GM19035 (cell line): Measurements from ENCODE around the gene PCDHGB1.
"Not testable (repeated sequence)": the region's sequence is repeated elsewhere in the genome, so short reads cannot be mapped to it uniquely, and the experiment has no call there.

Experiments
- ATAC-seq: cut with Tn5 transposase; IDR thresholded peaks from one replicate; pipeline ENCODE4 v1.9.1; 2021; ENCODE audit not compliant: unreplicated experiment

Gene PCDHGB1

DNA sequence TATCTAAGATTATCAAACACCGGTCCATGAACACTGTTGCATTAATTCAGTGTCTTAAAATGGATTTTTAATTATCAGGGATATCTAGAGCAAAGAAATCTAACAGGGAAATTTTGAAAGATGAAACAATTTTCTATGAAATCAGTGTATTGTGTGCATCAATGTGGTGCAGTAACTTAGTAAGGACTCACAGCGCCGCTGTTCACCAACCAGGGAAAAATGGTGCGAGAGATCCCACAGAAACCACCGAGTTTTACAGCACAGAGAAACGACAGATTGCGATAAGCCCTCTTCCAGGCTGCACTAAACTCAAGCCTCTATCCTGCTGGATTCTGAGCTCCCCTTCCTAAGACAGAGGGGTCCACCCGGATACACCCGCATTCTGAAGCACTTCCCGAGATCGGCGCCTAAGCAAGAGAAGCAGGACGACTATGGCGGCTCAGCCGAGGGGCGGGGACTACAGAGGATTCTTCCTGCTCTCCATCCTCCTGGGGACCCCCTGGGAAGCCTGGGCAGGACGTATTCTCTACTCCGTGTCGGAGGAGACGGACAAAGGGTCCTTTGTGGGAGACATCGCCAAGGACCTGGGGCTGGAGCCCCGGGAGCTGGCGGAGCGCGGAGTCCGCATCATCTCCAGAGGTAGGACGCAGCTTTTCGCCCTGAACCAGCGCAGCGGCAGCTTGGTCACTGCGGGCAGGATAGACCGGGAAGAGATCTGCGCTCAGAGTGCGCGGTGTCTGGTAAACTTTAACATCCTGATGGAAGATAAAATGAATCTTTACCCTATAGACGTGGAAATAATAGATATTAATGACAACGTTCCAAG is 32.8 kb downstream of the PCDHGB1 start, which contains the start of gene PCDHGA7:
PCDHGA7 (plus strand) TSS at position 274 of the 826 bp plus-strand sequence; CDS start at position 432, 158 bp downstream.
- ATAC-seq, result no peak

DNA sequence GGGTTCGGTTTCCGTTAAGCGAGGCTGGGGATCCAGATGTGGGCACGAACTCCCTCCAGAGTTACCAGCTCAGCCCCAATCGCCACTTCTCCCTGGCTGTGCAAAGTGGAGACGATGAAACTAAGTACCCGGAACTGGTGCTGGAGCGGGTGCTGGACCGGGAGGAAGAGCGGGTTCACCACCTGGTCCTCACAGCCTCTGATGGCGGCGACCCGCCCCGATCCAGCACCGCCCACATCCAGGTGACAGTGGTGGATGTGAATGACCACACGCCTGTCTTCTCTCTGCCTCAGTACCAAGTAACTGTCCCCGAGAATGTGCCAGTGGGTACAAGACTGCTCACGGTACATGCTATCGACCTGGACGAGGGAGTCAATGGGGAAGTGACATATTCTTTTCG is 33.4 kb downstream of the PCDHGB1 start:
- ATAC-seq, result no peak

DNA sequence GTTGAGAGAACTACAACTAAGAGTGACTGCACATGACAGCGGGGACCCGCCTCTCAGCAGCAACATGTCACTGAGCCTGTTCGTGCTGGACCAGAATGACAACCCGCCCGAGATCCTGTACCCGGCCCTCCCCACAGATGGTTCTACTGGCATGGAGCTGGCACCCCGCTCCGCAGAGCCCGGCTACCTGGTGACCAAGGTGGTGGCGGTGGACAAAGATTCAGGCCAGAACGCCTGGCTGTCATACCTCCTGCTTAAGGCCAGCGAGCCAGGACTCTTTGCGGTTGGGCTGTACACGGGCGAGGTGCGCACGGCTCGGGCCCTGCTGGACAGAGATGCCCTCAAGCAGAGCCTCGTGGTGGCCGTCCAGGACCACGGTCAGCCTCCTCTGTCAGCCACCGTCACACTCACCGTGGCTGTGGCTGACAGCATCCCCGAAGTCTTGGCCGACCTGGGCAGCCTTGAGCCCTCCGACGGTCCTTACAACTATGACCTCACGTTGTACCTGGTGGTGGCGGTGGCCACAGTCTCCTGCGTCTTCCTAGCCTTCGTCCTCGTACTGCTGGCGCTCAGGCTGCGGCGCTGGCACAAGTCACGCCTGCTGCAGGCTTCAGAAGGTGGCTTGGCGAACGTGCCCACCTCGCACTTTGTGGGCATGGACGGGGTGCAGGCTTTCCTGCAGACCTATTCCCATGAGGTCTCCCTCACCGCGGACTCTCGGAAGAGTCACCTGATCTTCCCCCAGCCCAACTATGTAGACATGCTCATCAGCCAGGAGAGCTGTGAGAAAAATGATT is 34.8 kb downstream of the PCDHGB1 start:
- no peak for ATAC-seq

DNA sequence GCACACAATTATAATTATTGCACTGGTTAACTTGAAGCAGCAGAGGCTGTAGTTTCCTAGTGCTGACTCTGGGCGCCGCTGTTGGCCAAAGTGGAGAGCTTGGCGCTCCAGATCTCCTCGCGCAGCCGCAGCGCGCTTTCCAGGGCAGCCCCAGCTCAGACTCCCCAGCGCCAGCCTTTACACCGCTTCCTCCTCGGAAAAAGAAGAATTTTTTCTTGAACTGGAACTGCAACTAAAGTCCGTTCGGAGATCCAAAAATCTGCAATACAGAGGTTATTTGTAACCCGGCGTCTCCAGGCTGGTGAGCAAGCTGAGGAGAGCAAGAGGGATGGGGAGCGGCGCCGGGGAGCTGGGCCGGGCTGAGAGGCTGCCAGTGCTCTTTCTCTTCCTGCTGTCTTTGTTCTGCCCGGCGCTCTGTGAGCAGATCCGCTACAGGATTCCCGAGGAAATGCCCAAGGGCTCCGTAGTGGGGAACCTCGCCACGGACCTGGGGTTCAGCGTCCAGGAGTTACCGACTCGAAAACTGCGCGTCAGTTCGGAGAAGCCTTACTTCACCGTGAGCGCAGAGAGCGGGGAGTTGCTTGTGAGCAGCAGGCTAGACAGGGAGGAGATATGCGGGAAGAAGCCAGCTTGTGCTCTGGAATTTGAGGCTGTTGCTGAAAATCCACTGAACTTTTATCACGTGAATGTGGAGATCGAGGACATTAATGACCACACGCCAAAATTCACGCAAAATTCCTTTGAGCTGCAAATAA is 37.8 kb downstream of the PCDHGB1 start, which contains the start of gene PCDHGB4:
PCDHGB4 (plus strand) TSS at position 142 of the 755 bp plus-strand sequence; CDS start at position 329, 187 bp downstream.
- ATAC-seq, result peak; percentile 90

DNA sequence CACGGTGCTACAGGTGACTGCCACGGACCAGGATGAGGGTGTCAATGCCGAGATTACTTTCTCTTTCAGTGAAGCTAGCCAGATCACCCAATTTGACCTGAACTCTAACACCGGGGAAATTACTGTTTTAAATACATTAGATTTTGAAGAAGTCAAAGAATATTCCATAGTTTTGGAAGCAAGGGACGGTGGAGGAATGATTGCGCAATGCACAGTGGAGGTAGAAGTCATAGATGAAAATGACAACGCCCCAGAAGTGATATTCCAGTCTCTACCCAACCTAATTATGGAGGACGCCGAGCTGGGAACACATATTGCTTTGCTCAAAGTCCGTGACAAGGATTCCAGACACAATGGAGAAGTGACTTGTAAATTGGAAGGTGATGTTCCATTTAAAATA is 38.8 kb downstream of the PCDHGB1 start:
- no peak for ATAC-seq

DNA sequence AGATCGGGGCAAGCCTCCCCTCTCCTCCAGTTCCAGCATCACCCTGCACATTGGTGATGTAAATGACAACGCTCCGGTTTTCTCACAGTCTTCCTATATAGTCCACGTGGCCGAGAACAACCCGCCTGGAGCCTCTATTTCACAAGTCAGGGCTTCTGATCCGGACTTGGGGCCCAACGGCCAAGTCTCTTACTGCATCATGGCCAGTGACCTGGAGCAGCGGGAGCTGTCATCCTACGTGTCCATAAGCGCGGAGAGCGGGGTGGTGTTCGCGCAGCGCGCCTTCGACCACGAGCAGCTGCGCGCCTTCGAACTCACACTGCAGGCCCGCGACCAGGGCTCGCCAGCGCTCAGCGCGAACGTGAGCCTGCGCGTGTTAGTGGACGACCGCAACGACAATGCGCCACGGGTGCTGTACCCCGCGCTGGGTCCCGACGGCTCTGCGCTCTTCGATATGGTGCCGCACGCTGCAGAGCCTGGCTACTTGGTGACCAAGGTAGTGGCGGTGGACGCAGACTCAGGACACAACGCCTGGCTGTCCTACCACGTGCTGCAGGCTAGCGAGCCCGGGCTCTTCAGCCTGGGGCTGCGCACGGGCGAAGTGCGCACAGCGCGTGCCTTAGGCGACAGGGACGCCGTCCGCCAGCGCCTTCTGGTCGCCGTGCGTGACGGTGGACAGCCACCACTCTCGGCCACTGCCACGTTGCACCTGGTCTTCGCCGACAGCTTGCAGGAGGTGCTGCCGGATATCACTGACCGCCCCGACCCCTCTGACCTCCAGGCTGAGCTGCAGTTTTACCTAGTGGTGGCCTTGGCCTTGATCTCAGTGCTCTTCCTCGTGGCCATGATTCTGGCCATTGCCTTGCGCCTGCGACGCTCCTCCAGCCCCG is 39.5 kb downstream of the PCDHGB1 start:
- no peak for ATAC-seq

DNA sequence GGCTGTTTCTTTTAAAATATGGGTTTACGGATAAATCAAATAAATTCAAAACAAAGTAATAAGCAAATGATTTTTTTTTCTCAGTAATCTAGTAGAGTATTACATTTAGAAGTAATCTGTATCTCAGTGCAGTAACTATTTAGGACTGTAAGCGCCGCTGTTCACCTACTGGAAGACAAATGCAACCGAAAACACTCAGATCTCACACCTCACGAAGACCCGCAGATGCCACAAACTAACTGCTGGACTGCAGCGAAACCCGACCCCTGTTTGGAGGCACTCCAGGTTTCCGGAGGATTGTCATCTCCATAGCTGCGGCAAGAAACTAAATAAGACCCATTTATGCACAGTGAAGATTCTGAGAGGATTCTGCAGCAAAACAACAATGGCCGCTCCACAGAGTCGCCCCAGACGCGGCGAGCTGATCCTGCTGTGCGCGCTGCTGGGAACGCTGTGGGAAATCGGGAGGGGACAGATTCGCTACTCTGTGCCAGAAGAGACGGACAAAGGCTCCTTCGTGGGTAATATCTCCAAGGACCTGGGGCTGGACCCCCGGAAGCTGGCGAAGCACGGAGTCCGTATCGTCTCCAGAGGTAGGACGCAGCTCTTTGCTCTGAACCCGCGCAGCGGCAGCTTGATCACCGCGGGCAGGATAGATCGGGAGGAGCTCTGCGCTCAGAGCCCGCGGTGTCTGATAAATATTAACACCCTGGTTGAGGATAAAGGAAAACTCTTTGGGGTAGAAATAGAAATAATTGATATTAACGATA is 42.7 kb downstream of the PCDHGB1 start, which contains the start of gene PCDHGA8:
PCDHGA8 (plus strand) TSS at position 205 of the 770 bp plus-strand sequence; CDS start at position 386, 181 bp downstream.
- ATAC-seq, result no peak

DNA sequence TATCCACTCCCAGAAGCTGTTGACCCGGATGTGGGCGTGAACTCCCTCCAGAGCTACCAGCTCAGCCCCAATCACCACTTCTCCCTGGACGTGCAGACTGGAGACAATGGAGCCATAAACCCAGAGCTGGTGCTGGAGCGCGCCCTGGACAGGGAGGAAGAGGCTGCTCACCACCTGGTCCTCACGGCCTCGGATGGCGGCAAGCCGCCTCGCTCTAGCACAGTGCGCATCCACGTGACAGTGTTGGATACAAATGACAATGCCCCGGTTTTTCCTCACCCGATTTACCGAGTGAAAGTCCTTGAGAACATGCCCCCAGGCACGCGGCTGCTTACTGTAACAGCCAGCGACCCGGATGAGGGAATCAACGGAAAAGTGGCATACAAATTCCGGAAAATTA is 43.4 kb downstream of the PCDHGB1 start:
- ATAC-seq, result no peak

DNA sequence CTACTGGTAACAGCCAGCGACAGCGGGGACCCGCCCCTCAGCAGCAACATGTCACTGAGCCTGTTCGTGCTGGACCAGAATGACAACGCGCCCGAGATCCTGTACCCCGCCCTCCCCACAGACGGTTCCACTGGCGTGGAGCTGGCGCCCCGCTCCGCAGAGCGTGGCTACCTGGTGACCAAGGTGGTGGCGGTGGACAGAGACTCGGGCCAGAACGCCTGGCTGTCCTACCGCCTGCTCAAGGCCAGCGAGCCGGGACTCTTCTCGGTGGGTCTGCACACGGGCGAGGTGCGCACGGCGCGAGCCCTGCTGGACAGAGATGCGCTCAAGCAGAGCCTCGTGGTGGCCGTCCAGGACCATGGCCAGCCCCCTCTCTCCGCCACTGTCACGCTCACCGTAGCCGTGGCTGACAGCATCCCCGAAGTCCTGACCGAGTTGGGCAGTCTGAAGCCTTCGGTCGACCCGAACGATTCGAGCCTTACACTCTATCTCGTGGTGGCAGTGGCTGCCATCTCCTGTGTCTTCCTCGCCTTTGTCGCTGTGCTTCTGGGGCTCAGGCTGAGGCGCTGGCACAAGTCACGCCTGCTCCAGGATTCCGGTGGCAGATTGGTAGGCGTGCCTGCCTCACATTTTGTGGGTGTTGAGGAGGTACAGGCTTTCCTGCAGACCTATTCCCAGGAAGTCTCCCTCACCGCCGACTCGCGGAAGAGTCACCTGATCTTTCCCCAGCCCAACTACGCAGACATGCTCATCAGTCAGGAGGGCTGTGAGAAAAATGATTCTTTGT is 44.7 kb downstream of the PCDHGB1 start:
- not testable (repeated sequence) for ATAC-seq

DNA sequence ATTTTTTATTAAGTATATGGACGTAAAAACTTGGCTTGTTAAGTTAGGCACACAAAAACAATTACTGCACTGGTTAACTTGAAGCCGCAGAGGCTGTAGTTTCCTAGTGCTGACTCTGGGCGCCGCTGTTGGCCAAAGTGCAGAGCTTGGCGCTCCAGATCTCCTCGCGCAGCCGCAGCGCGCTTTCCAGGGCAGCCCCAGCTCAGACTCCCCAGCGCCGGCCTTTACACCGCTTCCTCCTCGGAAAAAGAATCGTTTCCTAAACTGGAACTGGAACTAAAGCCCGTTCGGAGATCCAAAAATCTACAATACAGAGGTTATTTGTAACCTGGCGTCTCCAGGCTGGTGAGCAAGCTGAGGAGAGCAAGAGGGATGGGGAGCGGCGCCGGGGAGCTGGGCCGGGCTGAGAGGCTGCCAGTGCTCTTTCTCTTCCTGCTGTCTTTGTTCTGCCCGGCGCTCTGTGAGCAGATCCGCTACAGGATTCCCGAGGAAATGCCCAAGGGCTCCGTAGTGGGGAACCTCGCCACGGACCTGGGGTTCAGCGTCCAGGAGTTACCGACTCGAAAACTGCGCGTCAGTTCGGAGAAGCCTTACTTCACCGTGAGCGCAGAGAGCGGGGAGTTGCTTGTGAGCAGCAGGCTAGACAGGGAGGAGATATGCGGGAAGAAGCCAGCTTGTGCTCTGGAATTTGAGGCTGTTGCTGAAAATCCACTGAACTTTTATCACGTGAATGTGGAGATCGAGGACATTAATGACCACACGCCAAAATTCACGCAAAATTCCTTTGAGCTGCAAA is 48.1 kb downstream of the PCDHGB1 start, which contains the start of gene PCDHGB5:
PCDHGB5 (plus strand) TSS at position 192 of the 796 bp plus-strand sequence; CDS start at position 373, 181 bp downstream.
- ATAC-seq, result peak; percentile 97

DNA sequence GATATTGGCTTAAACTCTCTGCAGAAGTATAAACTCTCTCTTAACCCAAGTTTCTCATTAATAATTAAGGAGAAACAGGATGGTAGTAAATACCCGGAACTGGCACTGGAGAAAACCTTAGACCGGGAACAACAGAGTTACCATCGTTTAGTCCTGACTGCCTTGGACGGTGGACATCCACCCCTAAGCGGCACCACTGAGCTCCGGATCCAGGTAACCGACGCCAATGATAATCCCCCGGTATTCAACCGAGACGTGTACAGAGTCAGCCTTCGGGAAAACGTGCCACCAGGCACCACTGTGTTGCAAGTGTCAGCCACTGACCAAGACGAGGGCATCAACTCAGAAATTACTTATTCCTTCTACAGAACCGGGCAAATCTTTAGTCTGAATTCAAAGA is 48.7 kb downstream of the PCDHGB1 start:
- no peak for ATAC-seq

DNA sequence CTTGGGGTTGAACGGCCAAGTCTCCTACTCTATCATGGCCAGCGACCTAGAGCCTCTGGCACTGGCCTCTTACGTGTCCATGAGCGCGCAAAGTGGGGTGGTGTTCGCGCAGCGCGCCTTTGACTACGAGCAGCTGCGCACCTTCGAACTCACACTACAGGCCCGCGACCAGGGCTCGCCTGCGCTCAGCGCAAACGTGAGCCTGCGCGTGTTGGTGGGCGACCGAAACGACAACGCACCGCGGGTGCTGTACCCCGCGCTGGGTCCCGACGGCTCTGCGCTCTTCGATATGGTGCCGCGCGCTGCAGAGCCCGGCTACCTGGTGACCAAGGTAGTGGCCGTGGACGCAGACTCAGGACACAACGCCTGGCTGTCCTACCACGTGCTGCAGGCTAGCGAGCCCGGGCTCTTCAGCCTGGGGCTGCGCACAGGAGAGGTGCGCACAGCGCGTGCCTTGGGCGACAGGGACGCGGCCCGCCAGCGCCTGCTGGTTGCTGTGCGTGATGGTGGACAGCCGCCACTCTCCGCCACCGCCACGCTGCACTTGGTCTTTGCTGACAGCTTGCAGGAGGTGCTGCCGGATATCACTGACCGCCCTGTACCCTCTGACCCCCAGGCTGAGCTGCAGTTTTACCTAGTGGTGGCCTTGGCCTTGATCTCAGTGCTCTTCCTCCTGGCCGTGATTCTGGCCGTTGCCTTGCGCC is 49.8 kb downstream of the PCDHGB1 start:
- no peak for ATAC-seq
